SK-N-SH (cell line): ENCODE measurements around the gene GPX2. TPM values are rescaled to one million over a fixed set of nuclear protein-coding genes. Genes with fewer than 3 reads are reported as not detected.

Experiments
- CTCF ChIA-PET: fragments of 300-600, 350-600 bp; formaldehyde crosslinking; extraction: SDS; loops from one replicate; lab custom pipeline; 2021; lab: Yijun Ruan, JAX
- POLR2A ChIA-PET: fragments of 350-600 bp; sonication (Branson Sonifier 250); formaldehyde crosslinking; extraction: SDS; loops from one replicate; lab custom pipeline; 2020; ENCODE audit warnings: antibody characterized with exemption, inconsistent platforms; lab: Yijun Ruan, JAX
- DNase-seq: peaks from one replicate; pipeline ENCODE4 v3.0.0; 2012
- H2AFZ ChIP-seq: fragments of 200-600 bp; sonication (generic); 2 replicates; pipeline ENCODE4 v1.8.1; 2016; ENCODE audit warnings: antibody characterized with exemption, mild to moderate bottlenecking, low read depth
- H3F3A ChIP-seq: fragments of 200-600 bp; sonication (generic); replicated peaks from 2 replicates; pipeline ENCODE3; 2016; ENCODE audit warnings: antibody characterized with exemption, mild to moderate bottlenecking; ENCODE audit not compliant: insufficient read depth
- H3K27ac ChIP-seq, 2 experiments: fragments of 200-500 bp in 1 of 2; fragments of 200-600 bp in 1 of 2; sonication (Bioruptor generic) in 1 of 2; sonication (generic), shearing (Covaris generic) in 1 of 2; 2 replicates each; pipeline versions ENCODE4 v1.5.1 to v1.6.1; 2014 to 2016; ENCODE audit warnings: low read depth in 2 of 2, inconsistent platforms in 1 of 2, low read length in 1 of 2, mild to moderate bottlenecking in 1 of 2, mixed read lengths in 1 of 2
- H3K27me3 ChIP-seq: fragments of 200-600 bp; sonication (generic), shearing (Covaris generic); 2 replicates; pipeline ENCODE4 v1.6.1; 2016; ENCODE audit warnings: mixed run types; ENCODE audit not compliant: insufficient read depth
- H3K36me3 ChIP-seq, 2 experiments: fragments of 200-500 bp in 1 of 2; fragments of 200-600 bp in 1 of 2; sonication (Bioruptor generic) in 1 of 2; sonication (generic) in 1 of 2; replicated peaks in 1 of 2; 2 replicates each; pipeline versions ENCODE3 to v1.5.1; 2014 to 2016; ENCODE audit warnings: low read length in 1 of 2, mild to moderate bottlenecking in 1 of 2; ENCODE audit not compliant: insufficient read depth in 2 of 2, control insufficient read depth in 1 of 2
- H3K4me1 ChIP-seq, 2 experiments: fragments of 200-500 bp in 1 of 2; fragments of 200-600 bp in 1 of 2; sonication (Bioruptor generic) in 1 of 2; sonication (generic), shearing (Covaris generic) in 1 of 2; 2 replicates each; pipeline versions ENCODE4 v1.5.1 to v1.6.1; 2014 to 2016; ENCODE audit warnings: low read depth in 1 of 2, low read length in 1 of 2, mixed run types in 1 of 2; ENCODE audit not compliant: insufficient read depth in 2 of 2, control insufficient read depth in 1 of 2
- H3K4me2 ChIP-seq: fragments of 200-600 bp; sonication (generic), shearing (Covaris generic); 2 replicates; pipeline ENCODE4 v1.6.1; 2017; ENCODE audit warnings: mixed run types
- H3K4me3 ChIP-seq, 2 experiments: fragments of 200-500 bp in 1 of 2; fragments of 200-600 bp in 1 of 2; sonication (Bioruptor generic) in 1 of 2; sonication (generic), shearing (Covaris generic) in 1 of 2; 2 replicates each; pipeline versions ENCODE4 v1.5.1 to v1.8.1; 2014 to 2016; ENCODE audit warnings: low read depth in 2 of 2, inconsistent platforms in 1 of 2, low read length in 1 of 2, mild to moderate bottlenecking in 1 of 2, mixed read lengths in 1 of 2, moderate library complexity in 1 of 2
- H3K79me2 ChIP-seq: fragments of 200-600 bp; sonication (generic); 2 replicates; pipeline ENCODE4 v1.8.1; 2017; ENCODE audit warnings: mild to moderate bottlenecking; ENCODE audit not compliant: insufficient read depth
- H3K9ac ChIP-seq: fragments of 200-600 bp; sonication (generic); 2 replicates; pipeline ENCODE4 v1.6.1; 2017; ENCODE audit warnings: mixed run types
- H3K9me2 ChIP-seq: fragments of 200-600 bp; sonication (generic); 2 replicates; pipeline ENCODE4 v1.6.1; 2017; ENCODE audit warnings: mixed run types
- H3K9me3 ChIP-seq: fragments of 200-600 bp; sonication (generic); 2 replicates; pipeline ENCODE4 v1.6.1; 2017; ENCODE audit warnings: mixed run types, mild to moderate bottlenecking, moderate library complexity
- H4K20me1 ChIP-seq: fragments of 200-600 bp; sonication (generic); 2 replicates; pipeline ENCODE4 v1.6.1; 2017; ENCODE audit warnings: mild to moderate bottlenecking, mixed run types; ENCODE audit not compliant: insufficient read depth
- ELF1 ChIP-seq: IDR thresholded peaks from 2 replicates; pipeline ENCODE4 v1.4.0; 2012
- GABPA ChIP-seq: IDR thresholded peaks from 2 replicates; pipeline ENCODE4 v1.4.0; 2012; ENCODE audit warnings: low read depth, mild to moderate bottlenecking
- MEF2A ChIP-seq: IDR thresholded peaks from 2 replicates; pipeline ENCODE4 v1.4.0; 2012; ENCODE audit warnings: low read depth, borderline replicate concordance
- MXI1 ChIP-seq: IDR thresholded peaks from 2 replicates; pipeline ENCODE4 v1.6.1; 2012; ENCODE audit warnings: mild to moderate bottlenecking, low read depth, low read length, improper control_type of control experiment
- NRF1 ChIP-seq: IDR thresholded peaks from 2 replicates; pipeline ENCODE4 v1.6.1; 2012; ENCODE audit warnings: low read depth, mild to moderate bottlenecking, low read length
- POLR2AphosphoS5 ChIP-seq: IDR thresholded peaks from 2 replicates; pipeline ENCODE4 v1.6.1; 2012; ENCODE audit warnings: low read depth, low read length
- RFX5 ChIP-seq: IDR thresholded peaks from 2 replicates; pipeline ENCODE4 v1.6.1; 2012; ENCODE audit warnings: mild to moderate bottlenecking, improper control_type of control experiment, low read length
- SMC3 ChIP-seq: IDR thresholded peaks from 2 replicates; pipeline ENCODE4 v1.6.1; 2012; ENCODE audit warnings: low read depth, low read length, improper control_type of control experiment
- TCF12 ChIP-seq: IDR thresholded peaks from 2 replicates; pipeline ENCODE4 v1.4.0; 2012
- YY1 ChIP-seq: IDR thresholded peaks from 2 replicates; pipeline ENCODE4 v1.4.0; 2012; ENCODE audit warnings: low read depth, mild to moderate bottlenecking
- ZBTB33 ChIP-seq: IDR thresholded peaks from 2 replicates; pipeline ENCODE4 v1.4.0; 2012; ENCODE audit warnings: low read depth, borderline replicate concordance
- WGBS: methylation state at CpG from one replicate; pipeline ENCODE4 v1.1.6; 2017; ENCODE audit warnings: low lambda C conversion rate; 5-methylcytosine and 5-hydroxymethylcytosine counted together
- polyA plus RNA-seq, 3 experiments: library from polyadenylated mRNA; depleted of rRNA; stranded (reverse); fragments of >200 nt; gene quantifications; 2 replicates each; pipeline ENCODE4 v1.2.3, GENCODE V29; 2012
- TF ChIP-seq, protein P1 (sequence below): IDR thresholded peaks from 2 replicates; pipeline ENCODE4 v1.6.1; 2012; ENCODE audit warnings: mild to moderate bottlenecking, low read depth, low read length, moderate library complexity
- TF ChIP-seq, protein P2 (sequence below): IDR thresholded peaks from 2 replicates; pipeline ENCODE4 v1.4.0; 2012; ENCODE audit warnings: low read depth, borderline replicate concordance

GPX2 gene
- polyA plus RNA-seq, 1 of the 3 experiments (the other 2 are of a cell fraction), result not detected

DNA sequence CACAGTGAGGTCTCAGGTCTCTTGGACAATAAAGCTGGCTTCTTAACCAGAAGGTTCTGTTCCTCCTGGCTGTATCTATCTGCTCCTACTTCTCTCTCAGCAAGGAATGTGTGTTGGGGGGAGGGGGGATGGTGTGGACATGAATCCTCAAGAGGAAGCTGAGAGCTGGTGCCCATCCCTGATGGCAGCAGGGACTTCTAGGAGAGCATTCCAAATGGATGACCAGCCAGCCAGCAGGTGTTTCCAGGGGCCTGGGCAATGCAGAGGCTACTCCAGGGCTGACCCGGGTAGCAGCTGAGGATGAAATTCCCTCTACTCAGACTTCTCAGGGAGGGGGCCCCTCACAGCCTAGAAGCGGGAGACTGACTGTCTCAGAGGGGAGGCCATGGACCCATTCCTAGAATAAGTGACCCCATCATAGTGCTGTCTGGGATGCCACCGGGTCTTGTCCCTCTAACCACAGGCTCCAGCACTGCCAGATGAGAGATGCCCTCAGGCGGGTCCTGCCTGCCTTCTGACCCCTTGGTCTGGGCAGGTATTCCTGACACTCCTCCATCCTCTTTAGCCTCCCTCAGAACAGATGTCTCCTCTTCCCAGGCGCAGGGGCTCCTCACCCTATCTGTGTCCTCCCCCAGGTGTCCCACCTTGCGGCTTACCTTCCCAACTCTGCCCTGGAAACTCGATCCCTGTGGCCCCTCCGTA is 28.4 kb upstream of the GPX2 start:
- DNase-seq, result no peak
- Histone ChIP-seq H3K79me2 (no peaks in the 10 kb centered on the region), H3K9ac (0 out of 2 replicates have a peak overlapping the region, but pooled peaks have one; percentile 60), H3K9me2 (no peaks in the 10 kb centered on the region), H3K4me2 (peak overlapping the region; percentile 96), H3K27me3 (no peaks in the 10 kb centered on the region), H3K4me1 (peaks cover 10 to 19% of the 10 kb centered on the region in 2 experiments; a peak in 3 of 4 replicates), H4K20me1 (no peaks in the 10 kb centered on the region), H2AFZ (no peak overlapping the region; the same call in 1 of the 2 replicates), H3K36me3 (peaks cover 0 to 3% of the 10 kb centered on the region in 2 experiments), H3K4me3 (peak overlapping the region; percentile 59 to 69)
- WGBS, result 68% methylated on average over 5 of the region's 8 CpGs
- ChIA-PET POLR2A (no interaction called here), CTCF (interaction anchor here (0.7 to 1.7 kb wide), 8 partner anchors 10 to 79 kb away, joined by 3 to 10 read pairs (median 4); partner anchors contain the start of gene FNTB)
- TF ChIP-seq TCF12, result peak; percentile 30; the same call in 1 of the 2 replicates
- TF ChIP-seq ELF1, result no peak
- TF ChIP-seq SMC3, result no peak
- TF ChIP-seq POLR2AphosphoS5, result no peak
- TF ChIP-seq, all 33 proteins: peak for 1
- Histone ChIP-seq H3K9me3 (no peaks in the 10 kb centered on the region), H3F3A (no peaks in the 10 kb centered on the region), H3K27ac (no peak overlapping the region)

- POLR2A ChIA-PET, result no interaction called here
These were observed 27.5 kb upstream of the GPX2 start for GRCh38 chr14:64970041-64970440.

More at GRCh38 chr14:64970041-64970440, 27.5 kb upstream of the GPX2 start:
- WGBS, result 98% methylated on average over 3 of the region's 3 CpGs
- CTCF ChIA-PET, result interaction anchor here (0.6 to 1.7 kb wide), 6 partner anchors 9 to 59 kb away, joined by 3 to 10 read pairs (median 4); partner anchors contain the start of gene FNTB
- Histone ChIP-seq H2AFZ (no peak overlapping the region), H3K4me1 (peaks cover 10 to 19% of the 10 kb centered on the region in 2 experiments; a peak in 3 of 4 replicates), H3K9me3 (no peaks in the 10 kb centered on the region), H3K9me2 (no peaks in the 10 kb centered on the region), H4K20me1 (no peaks in the 10 kb centered on the region), H3K9ac (no peak overlapping the region), H3K27me3 (no peaks in the 10 kb centered on the region), H3K79me2 (no peaks in the 10 kb centered on the region), H3K4me2 (no peak overlapping the region), H3K36me3 (peaks cover 0 to 3% of the 10 kb centered on the region in 2 experiments), H3K27ac (no peak overlapping the region), H3F3A (no peaks in the 10 kb centered on the region), H3K4me3 (no peak overlapping the region)
- no peak for DNase-seq
- TF ChIP-seq NRF1 (no peak), RFX5 (no peak), MXI1 (no peak), MEF2A (no peak), TCF12 (no peak), SMC3 (no peak), ZBTB33 (no peak), YY1 (no peak), GABPA (no peak)
- TF ChIP-seq, protein P1, sequence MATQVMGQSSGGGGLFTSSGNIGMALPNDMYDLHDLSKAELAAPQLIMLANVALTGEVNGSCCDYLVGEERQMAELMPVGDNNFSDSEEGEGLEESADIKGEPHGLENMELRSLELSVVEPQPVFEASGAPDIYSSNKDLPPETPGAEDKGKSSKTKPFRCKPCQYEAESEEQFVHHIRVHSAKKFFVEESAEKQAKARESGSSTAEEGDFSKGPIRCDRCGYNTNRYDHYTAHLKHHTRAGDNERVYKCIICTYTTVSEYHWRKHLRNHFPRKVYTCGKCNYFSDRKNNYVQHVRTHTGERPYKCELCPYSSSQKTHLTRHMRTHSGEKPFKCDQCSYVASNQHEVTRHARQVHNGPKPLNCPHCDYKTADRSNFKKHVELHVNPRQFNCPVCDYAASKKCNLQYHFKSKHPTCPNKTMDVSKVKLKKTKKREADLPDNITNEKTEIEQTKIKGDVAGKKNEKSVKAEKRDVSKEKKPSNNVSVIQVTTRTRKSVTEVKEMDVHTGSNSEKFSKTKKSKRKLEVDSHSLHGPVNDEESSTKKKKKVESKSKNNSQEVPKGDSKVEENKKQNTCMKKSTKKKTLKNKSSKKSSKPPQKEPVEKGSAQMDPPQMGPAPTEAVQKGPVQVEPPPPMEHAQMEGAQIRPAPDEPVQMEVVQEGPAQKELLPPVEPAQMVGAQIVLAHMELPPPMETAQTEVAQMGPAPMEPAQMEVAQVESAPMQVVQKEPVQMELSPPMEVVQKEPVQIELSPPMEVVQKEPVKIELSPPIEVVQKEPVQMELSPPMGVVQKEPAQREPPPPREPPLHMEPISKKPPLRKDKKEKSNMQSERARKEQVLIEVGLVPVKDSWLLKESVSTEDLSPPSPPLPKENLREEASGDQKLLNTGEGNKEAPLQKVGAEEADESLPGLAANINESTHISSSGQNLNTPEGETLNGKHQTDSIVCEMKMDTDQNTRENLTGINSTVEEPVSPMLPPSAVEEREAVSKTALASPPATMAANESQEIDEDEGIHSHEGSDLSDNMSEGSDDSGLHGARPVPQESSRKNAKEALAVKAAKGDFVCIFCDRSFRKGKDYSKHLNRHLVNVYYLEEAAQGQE, result no peak
- TF ChIP-seq, protein P2, sequence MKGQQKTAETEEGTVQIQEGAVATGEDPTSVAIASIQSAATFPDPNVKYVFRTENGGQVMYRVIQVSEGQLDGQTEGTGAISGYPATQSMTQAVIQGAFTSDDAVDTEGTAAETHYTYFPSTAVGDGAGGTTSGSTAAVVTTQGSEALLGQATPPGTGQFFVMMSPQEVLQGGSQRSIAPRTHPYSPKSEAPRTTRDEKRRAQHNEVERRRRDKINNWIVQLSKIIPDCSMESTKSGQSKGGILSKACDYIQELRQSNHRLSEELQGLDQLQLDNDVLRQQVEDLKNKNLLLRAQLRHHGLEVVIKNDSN, result no peak
